GM23338 (cell line): Measurements from ENCODE around the gene TMEM61. TPM values are rescaled to one million over a fixed set of nuclear protein-coding genes. Genes with fewer than 3 reads are reported as not detected.

Source experiments
- ATAC-seq: fragments of 200-7000 bp; cut with Tn5 transposase; 3 replicates; pipeline ENCODE4 v1.9.1; 2020
- DNase-seq: peaks from one replicate; pipeline ENCODE4 v3.0.0-alpha.2; 2015; ENCODE audit warnings: low spot score
- H2AFZ ChIP-seq: fragments of 200-600 bp; sonication (generic); 2 replicates; pipeline ENCODE4 v1.8.0; 2016; ENCODE audit warnings: antibody characterized with exemption, mild to moderate bottlenecking, moderate library complexity
- H3F3A ChIP-seq: fragments of 200-600 bp; sonication (generic); replicated peaks from 2 replicates; pipeline ENCODE4 v1.8.0; 2017; ENCODE audit warnings: antibody characterized with exemption, mixed run types, low read depth
- H3K27ac ChIP-seq: fragments of 200-600 bp; sonication (generic); 2 replicates; pipeline ENCODE4 v1.6.1; 2016; ENCODE audit warnings: low read depth
- H3K27me3 ChIP-seq: fragments of 200-600 bp; sonication (generic); 2 replicates; pipeline ENCODE4 v1.8.0; 2016; ENCODE audit warnings: mild to moderate bottlenecking, mixed run types, moderate library complexity; ENCODE audit not compliant: insufficient read depth
- H3K36me3 ChIP-seq: fragments of 200-600 bp; sonication (generic); 2 replicates; pipeline ENCODE4 v1.8.0; 2016; ENCODE audit warnings: mild to moderate bottlenecking; ENCODE audit not compliant: insufficient read depth
- H3K4me1 ChIP-seq: fragments of 200-600 bp; sonication (generic); 2 replicates; pipeline ENCODE4 v1.8.0; 2016; ENCODE audit warnings: mild to moderate bottlenecking, moderate library complexity; ENCODE audit not compliant: insufficient read depth
- H3K4me2 ChIP-seq: fragments of 200-600 bp; sonication (generic); 2 replicates; pipeline ENCODE4 v1.7.1; 2017; ENCODE audit warnings: mixed run types
- H3K4me3 ChIP-seq: fragments of 200-600 bp; sonication (generic); 2 replicates; pipeline ENCODE4 v1.6.1; 2016; ENCODE audit warnings: mixed run types
- H3K79me2 ChIP-seq: fragments of 200-600 bp; sonication (generic); replicated peaks from 2 replicates; pipeline ENCODE4 v1.8.0; 2017; ENCODE audit warnings: mild to moderate bottlenecking; ENCODE audit not compliant: insufficient read depth
- H3K9me2 ChIP-seq: fragments of 200-600 bp; sonication (generic); 2 replicates; pipeline ENCODE4 v1.8.0; 2017; ENCODE audit not compliant: insufficient read depth
- H4K20me1 ChIP-seq: fragments of 200-600 bp; sonication (generic); replicated peaks from 2 replicates; pipeline ENCODE4 v1.8.0; 2017; ENCODE audit warnings: mild to moderate bottlenecking; ENCODE audit not compliant: insufficient read depth
- H3K27ac Mint-ChIP-seq: 2 replicates; pipeline ENCODE4 v1.8.0; 2020; ENCODE audit warnings: inconsistent platforms, mild to moderate bottlenecking, moderate library complexity, mixed read lengths
- H3K27me3 Mint-ChIP-seq: 3 replicates; pipeline ENCODE4 v1.8.0; 2022; ENCODE audit warnings: low read depth, mild to moderate bottlenecking, moderate library complexity, mixed read lengths, inconsistent platforms; ENCODE audit not compliant: insufficient read depth, poor library complexity
- H3K36me3 Mint-ChIP-seq: 3 replicates; pipeline ENCODE4 v1.8.0; 2021; ENCODE audit warnings: low read depth, mild to moderate bottlenecking, inconsistent platforms, moderate library complexity, mixed read lengths
- H3K4me1 Mint-ChIP-seq: 3 replicates; pipeline ENCODE4 v1.8.0; 2020; ENCODE audit warnings: mild to moderate bottlenecking, inconsistent platforms, mixed read lengths
- H3K4me3 Mint-ChIP-seq: 3 replicates; pipeline ENCODE4 v1.8.0; 2021; ENCODE audit warnings: moderate library complexity, mild to moderate bottlenecking, inconsistent platforms, mixed read lengths
- H3K9me3 Mint-ChIP-seq: 3 replicates; pipeline ENCODE4 v1.8.0; 2020; ENCODE audit warnings: moderate library complexity, mild to moderate bottlenecking, inconsistent platforms, mixed read lengths
- CREB1 ChIP-seq: fragments of 250-450 bp; sonication (Bioruptor Pico); IDR thresholded peaks from 2 replicates; pipeline ENCODE4 v1.5.0; 2020; ENCODE audit warnings: low read depth, mild to moderate bottlenecking, moderate library complexity
- CTCF ChIP-seq, 2 experiments: fragments of 200-600 bp in 1 of 2; sonication (generic) in 1 of 2; conservative IDR thresholded peaks; 2 replicates each; pipeline versions ENCODE4 v1.5.1 to v1.6.1; 2016 to 2017; ENCODE audit warnings: antibody characterized with exemption in 2 of 2, low read depth in 2 of 2, mild to moderate bottlenecking in 2 of 2, moderate library complexity in 1 of 2
- POLR2AphosphoS5 ChIP-seq: IDR thresholded peaks from 2 replicates; pipeline ENCODE4 v1.6.1; 2016; ENCODE audit warnings: antibody characterized with exemption, low read depth
- ZNF462 ChIP-seq: fragments of 250-450 bp; sonication (Bioruptor Pico); IDR thresholded peaks from 2 replicates; pipeline ENCODE4 v1.5.0; 2020; ENCODE audit warnings: mild to moderate bottlenecking, moderate library complexity
- polyA plus RNA-seq: library from polyadenylated mRNA; unstranded; fragments of >200 nt; fragmentation: Nextera tagmentation; extraction: Ambion mirVana; gene quantifications from 2 replicates; pipeline ENCODE4 v1.2.1, GENCODE V29; 2016
- total RNA-seq: library from RNA; depleted of rRNA; stranded (reverse); fragments of >200 nt; shearing (Covaris generic); gene quantifications from 2 replicates; pipeline ENCODE4 v1.2.3, GENCODE V29; 2014
- TF ChIP-seq, protein P1 (sequence below): IDR thresholded peaks from 2 replicates; pipeline ENCODE4 v1.6.1; 2016; ENCODE audit warnings: antibody characterized with exemption

TMEM61 gene
- total and polyA plus RNA-seq, 2 experiments from 2014 or later = 2.0 to 3.6 TPM

- H3K4me2 ChIP-seq = no peak overlapping the region
- ATAC-seq = no peak
- peaks cover 35% of the 10 kb centered on the region for H3K4me1 Mint-ChIP-seq
These were observed 11.5 kb downstream of the TMEM61 start for GRCh38 chr1:54991939-54992338.

More at GRCh38 chr1:54991939-54992338, 11.5 kb downstream of the TMEM61 start:
- H3K4me3 Mint-ChIP-seq = no peak overlapping the region
- TF ChIP-seq, protein P1, sequence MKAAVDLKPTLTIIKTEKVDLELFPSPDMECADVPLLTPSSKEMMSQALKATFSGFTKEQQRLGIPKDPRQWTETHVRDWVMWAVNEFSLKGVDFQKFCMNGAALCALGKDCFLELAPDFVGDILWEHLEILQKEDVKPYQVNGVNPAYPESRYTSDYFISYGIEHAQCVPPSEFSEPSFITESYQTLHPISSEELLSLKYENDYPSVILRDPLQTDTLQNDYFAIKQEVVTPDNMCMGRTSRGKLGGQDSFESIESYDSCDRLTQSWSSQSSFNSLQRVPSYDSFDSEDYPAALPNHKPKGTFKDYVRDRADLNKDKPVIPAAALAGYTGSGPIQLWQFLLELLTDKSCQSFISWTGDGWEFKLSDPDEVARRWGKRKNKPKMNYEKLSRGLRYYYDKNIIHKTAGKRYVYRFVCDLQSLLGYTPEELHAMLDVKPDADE = no peak
- TF ChIP-seq ZNF462 (CRISPR knock-in tag) (no peak), CREB1 (CRISPR knock-in tag) (no peak), POLR2AphosphoS5 (no peak), CTCF (conservative IDR thresholded peaks at IDR 0.05; ENCODE audit: low read depth in 2 of 2) (no peak)
- H3K27me3 Mint-ChIP-seq = peaks cover 27% of the 10 kb centered on the region
- no peak overlapping the region for H3K27ac ChIP-seq
- H3K4me1 ChIP-seq = peaks cover 20% of the 10 kb centered on the region
- no peak overlapping the region for H3K27ac Mint-ChIP-seq
- no peaks in the 10 kb centered on the region for H3K9me2 ChIP-seq
- H3K9me3 Mint-ChIP-seq = no peaks in the 10 kb centered on the region; the same call in 2 of the 3 replicates
- peaks cover 3% of the 10 kb centered on the region; the same call in 1 of the 2 replicates for H3F3A ChIP-seq
- H3K79me2 ChIP-seq = no peaks in the 10 kb centered on the region
- H3K36me3 Mint-ChIP-seq = no peaks in the 10 kb centered on the region
- no peaks in the 10 kb centered on the region for H4K20me1 ChIP-seq
- H3K27me3 ChIP-seq = peaks cover 5% of the 10 kb centered on the region
- H2AFZ ChIP-seq = no peak overlapping the region
- DNase-seq = no peak
- no peak overlapping the region for H3K4me3 ChIP-seq
- H3K36me3 ChIP-seq = no peaks in the 10 kb centered on the region
